Activated gamma-delta T cell (primary cell): ENCODE measurements around the gene DCUN1D5.

Experiments
- DNase-seq: peaks from one replicate; lab custom pipeline; 2025; lab: John Stamatoyannopoulos, UW
- total RNA-seq, 2 donors: gene quantifications; one replicate each; lab custom pipeline; 2026; lab: John Stamatoyannopoulos, UW

The DCUN1D5 gene
- 20.9 to 23.2 reads per million in 2 donors for total RNA-seq

- peak; percentile 83 for DNase-seq
Observed at GRCh38 chr11:103091801-103092524, at the start of gene DCUN1D5. DCUN1D5 (minus strand) TSS chr11:103092160; CDS start chr11:103091872, 288 bp downstream.

GRCh38 chr11:103125462-103125861 is 33.5 kb upstream of the DCUN1D5 start:
- DNase-seq = no peak

- DNase-seq = no peak
Observed at GRCh38 chr11:103114836-103115235, 22.9 kb upstream of the DCUN1D5 start.

- no peak for DNase-seq
Observed at GRCh38 chr11:103112364-103112763, 20.4 kb upstream of the DCUN1D5 start.

- DNase-seq = no peak
Observed at GRCh38 chr11:103111400-103111799, 19.4 kb upstream of the DCUN1D5 start.

- DNase-seq = no peak
Observed at GRCh38 chr11:103110391-103110790, 18.4 kb upstream of the DCUN1D5 start.

- no peak for DNase-seq
Observed at GRCh38 chr11:103109818-103110388, 17.9 kb upstream of the DCUN1D5 start.

GRCh38 chr11:103108933-103109817 is 17.2 kb upstream of the DCUN1D5 start, which contains the start of gene DYNC2H1:
DYNC2H1 (plus strand) TSS chr11:103109426; CDS start chr11:103109575, 149 bp downstream.
- DNase-seq = peak; percentile 80

GRCh38 chr11:103097279-103097678 is 5.3 kb upstream of the DCUN1D5 start:
- DNase-seq = no peak

GRCh38 chr11:103091064-103091800 is 728 bp downstream of the DCUN1D5 start:
- peak; percentile 23 for DNase-seq

GRCh38 chr11:103086461-103086860 is 5.5 kb downstream of the DCUN1D5 start:
- no peak for DNase-seq

GRCh38 chr11:103085758-103086365 is 6.1 kb downstream of the DCUN1D5 start:
- DNase-seq = no peak

GRCh38 chr11:103079833-103080232 is 12.1 kb downstream of the DCUN1D5 start:
- no peak for DNase-seq

GRCh38 chr11:103078710-103079109 is 13.2 kb downstream of the DCUN1D5 start:
- DNase-seq = no peak

- no peak for DNase-seq
Observed at GRCh38 chr11:103077554-103077953, 14.4 kb downstream of the DCUN1D5 start.

GRCh38 chr11:103076361-103076760 is 15.6 kb downstream of the DCUN1D5 start:
- no peak for DNase-seq

- no peak for DNase-seq
Observed at GRCh38 chr11:103071008-103071407, 21.0 kb downstream of the DCUN1D5 start.

- DNase-seq = no peak
Observed at GRCh38 chr11:103070142-103070541, 21.8 kb downstream of the DCUN1D5 start.

- DNase-seq = no peak
Observed at GRCh38 chr11:103069367-103069766, 22.6 kb downstream of the DCUN1D5 start.

- no peak for DNase-seq
Observed at GRCh38 chr11:103067118-103067517, 24.8 kb downstream of the DCUN1D5 start.

- no peak for DNase-seq
Observed at GRCh38 chr11:103061656-103062055, 30.3 kb downstream of the DCUN1D5 start.
